ENCODE measurements around the gene PHF13. TPM values are rescaled to one million over a fixed set of nuclear protein-coding genes. Genes with fewer than 3 reads are reported as not detected.

PHF13 gene
- total and polyA plus RNA-seq, 2 experiments from 2014 or later = 11.6 to 21.3 TPM

DNA sequence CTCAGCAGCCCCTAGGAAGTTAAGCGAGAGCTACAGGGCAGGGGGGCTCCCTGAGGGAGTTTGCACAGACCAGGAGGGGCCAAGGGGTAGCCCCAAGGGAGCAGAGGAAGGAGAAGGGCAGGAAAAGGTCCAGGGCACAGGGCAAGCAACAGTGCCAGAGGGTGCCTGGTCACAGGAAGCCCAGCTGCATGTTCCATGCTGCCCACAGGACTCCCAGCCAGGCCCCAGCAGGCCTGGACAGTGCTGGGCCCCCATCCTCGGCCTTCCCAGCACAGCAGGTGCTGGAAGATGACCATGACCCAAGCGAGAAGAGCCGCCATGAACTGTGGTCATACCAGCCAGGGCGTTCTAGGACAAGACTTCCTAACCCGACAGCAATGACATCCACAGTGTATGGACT, 21.9 kb upstream of the PHF13 start:
- Histone ChIP-seq H3K9ac (no peak overlapping the region), H3K4me3 (no peak overlapping the region), H3K79me2 (ENCODE audit: insufficient read depth) (peaks cover 53% of the 10 kb centered on the region), H2AFZ (no peak overlapping the region), H3K27me3 (replicated peaks; ENCODE audit: insufficient read depth) (no peaks in the 10 kb centered on the region), H3F3A (ENCODE audit: insufficient read depth) (peaks cover 23% of the 10 kb centered on the region), H3K4me2 (ENCODE audit: unreplicated experiment) (no peak overlapping the region), H3K9me3 (ENCODE audit: low read depth) (no peaks in the 10 kb centered on the region), H3K36me3 (ENCODE audit: low read depth) (peaks cover 33% of the 10 kb centered on the region), H3K9me2 (ENCODE audit: insufficient read depth) (no peaks in the 10 kb centered on the region), H3K27ac (no peak overlapping the region), H4K20me1 (ENCODE audit: insufficient read depth) (no peaks in the 10 kb centered on the region), H3K4me1 (ENCODE audit: insufficient read depth) (no peaks in the 10 kb centered on the region)
- no peak for DNase-seq
- no peak for TF ChIP-seq EZH2phosphoT487 (IDR thresholded peaks at IDR 0.05; ENCODE audit: insufficient read depth, low read depth)
- TF ChIP-seq EZH2 (IDR thresholded peaks at IDR 0.05; ENCODE audit: insufficient read depth, poor library complexity, severe bottlenecking) = no peak
- 82 to 86% methylated on average over 6 of the region's 6 CpGs for WGBS, 2 experiments (ENCODE audit: low coverage in 1 of 2, low lambda C conversion rate in 2 of 2, missing lambda C conversion rate in 2 of 2)
- in situ Hi-C loops (cut with MboI) = no loop called here

GRCh38 chr1:6592441-6592840, 21.1 kb upstream of the PHF13 start:
- Histone ChIP-seq H3K79me2 (ENCODE audit: insufficient read depth) (peaks cover 61% of the 10 kb centered on the region), H3K27ac (no peak overlapping the region), H3K4me2 (ENCODE audit: unreplicated experiment) (no peak overlapping the region), H3K9me2 (ENCODE audit: insufficient read depth) (no peaks in the 10 kb centered on the region), H3K4me1 (ENCODE audit: insufficient read depth) (no peaks in the 10 kb centered on the region), H3K9me3 (ENCODE audit: low read depth) (no peaks in the 10 kb centered on the region), H3K4me3 (no peak overlapping the region), H3K9ac (no peak overlapping the region), H3F3A (ENCODE audit: insufficient read depth) (peaks cover 23% of the 10 kb centered on the region), H4K20me1 (ENCODE audit: insufficient read depth) (no peaks in the 10 kb centered on the region), H3K36me3 (ENCODE audit: low read depth) (peaks cover 39% of the 10 kb centered on the region), H2AFZ (no peak overlapping the region), H3K27me3 (replicated peaks; ENCODE audit: insufficient read depth) (no peaks in the 10 kb centered on the region)
- no peak for DNase-seq
- TF ChIP-seq EZH2 (IDR thresholded peaks at IDR 0.05; ENCODE audit: insufficient read depth, poor library complexity, severe bottlenecking) (no peak), EZH2phosphoT487 (IDR thresholded peaks at IDR 0.05; ENCODE audit: insufficient read depth, low read depth) (no peak)
- 61 to 67% methylated on average over 5 of the region's 5 CpGs for WGBS, 2 experiments (ENCODE audit: low coverage in 1 of 2, low lambda C conversion rate in 2 of 2, missing lambda C conversion rate in 2 of 2)
- in situ Hi-C loops (cut with MboI) = no loop called here

GRCh38 chr1:6592865-6593593, 20.5 kb upstream of the PHF13 start:
- no peak for DNase-seq
- Histone ChIP-seq H3K36me3 (ENCODE audit: low read depth) (peaks cover 39% of the 10 kb centered on the region), H3K4me2 (ENCODE audit: unreplicated experiment) (no peak overlapping the region), H3K27me3 (replicated peaks; ENCODE audit: insufficient read depth) (no peaks in the 10 kb centered on the region), H3K4me1 (ENCODE audit: insufficient read depth) (no peaks in the 10 kb centered on the region), H2AFZ (no peak overlapping the region), H3F3A (ENCODE audit: insufficient read depth) (peaks cover 23% of the 10 kb centered on the region), H3K4me3 (no peak overlapping the region), H3K9me2 (ENCODE audit: insufficient read depth) (no peaks in the 10 kb centered on the region), H3K27ac (no peak overlapping the region), H3K9ac (no peak overlapping the region), H3K79me2 (ENCODE audit: insufficient read depth) (peaks cover 67% of the 10 kb centered on the region), H4K20me1 (ENCODE audit: insufficient read depth) (no peaks in the 10 kb centered on the region), H3K9me3 (ENCODE audit: low read depth) (no peaks in the 10 kb centered on the region)
- in situ Hi-C loops (cut with MboI) = no loop called here
- 96 to 97% methylated on average over 36 to 38 of the region's 38 CpGs for WGBS, 2 experiments (ENCODE audit: low coverage in 1 of 2, low lambda C conversion rate in 2 of 2, missing lambda C conversion rate in 2 of 2)
- TF ChIP-seq EZH2 (IDR thresholded peaks at IDR 0.05; ENCODE audit: insufficient read depth, poor library complexity, severe bottlenecking) = no peak
- TF ChIP-seq EZH2phosphoT487 (IDR thresholded peaks at IDR 0.05; ENCODE audit: insufficient read depth, low read depth) = no peak

- in situ Hi-C loops (cut with MboI) = no loop called here
- H2AFZ ChIP-seq = no peak overlapping the region
- no peak overlapping the region for H3K4me2 ChIP-seq (ENCODE audit: unreplicated experiment)
- no peak overlapping the region for H3K27ac ChIP-seq
- no peak for DNase-seq
- TF ChIP-seq EZH2phosphoT487 (IDR thresholded peaks at IDR 0.05; ENCODE audit: insufficient read depth, low read depth) (no peak), EZH2 (IDR thresholded peaks at IDR 0.05; ENCODE audit: insufficient read depth, poor library complexity, severe bottlenecking) (no peak)
- peaks cover 75% of the 10 kb centered on the region for H3K79me2 ChIP-seq (ENCODE audit: insufficient read depth)
- H3K27me3 ChIP-seq (replicated peaks; ENCODE audit: insufficient read depth) = no peaks in the 10 kb centered on the region
- H4K20me1 ChIP-seq (ENCODE audit: insufficient read depth) = no peaks in the 10 kb centered on the region
- no peaks in the 10 kb centered on the region for H3K4me1 ChIP-seq (ENCODE audit: insufficient read depth)
- 91 to 93% methylated on average over 15 of the region's 15 CpGs for WGBS, 2 experiments (ENCODE audit: low coverage in 1 of 2, low lambda C conversion rate in 2 of 2, missing lambda C conversion rate in 2 of 2)
- no peak overlapping the region for H3K4me3 ChIP-seq
- no peak overlapping the region for H3K9ac ChIP-seq
- H3K9me3 ChIP-seq (ENCODE audit: low read depth) = no peaks in the 10 kb centered on the region
- peaks cover 22% of the 10 kb centered on the region for H3F3A ChIP-seq (ENCODE audit: insufficient read depth)
- no peaks in the 10 kb centered on the region for H3K9me2 ChIP-seq (ENCODE audit: insufficient read depth)
- H3K36me3 ChIP-seq (ENCODE audit: low read depth) = peaks cover 39% of the 10 kb centered on the region
Measured at GRCh38 chr1:6593810-6594209, 19.7 kb upstream of the PHF13 start.
